K562 (cell line): ENCODE measurements around the gene SERAC1. TPM values are rescaled to one million over a fixed set of nuclear protein-coding genes. Genes with fewer than 3 reads are reported as not detected.
A peak's percentile ranks its signal among the peaks of the same experiment; 100 is the strongest.

ENCODE experiments used
- CXXC5 ChIP-seq: fragments of 250-450 bp; sonication (Bioruptor Pico); IDR thresholded peaks from 2 replicates; pipeline ENCODE4 v1.8.0; 2022; ENCODE audit warnings: inconsistent platforms, mild to moderate bottlenecking, moderate library complexity
- MGA ChIP-seq: fragments of 450-650 bp; IDR thresholded peaks from 2 replicates; pipeline ENCODE4 v1.6.1; 2016; ENCODE audit warnings: mild to moderate bottlenecking, moderate library complexity
- NEUROD1 ChIP-seq: fragments of 150-350 bp; IDR thresholded peaks from 2 replicates; pipeline ENCODE4 v1.6.1; 2014; ENCODE audit warnings: borderline replicate concordance, low read length, low read depth; ENCODE audit not compliant: partially characterized antibody
- NFE2L1 ChIP-seq: fragments of 450-650 bp; IDR thresholded peaks from 2 replicates; pipeline ENCODE4 v1.6.1; 2016; ENCODE audit warnings: missing genetic modification characterization, low read depth, mild to moderate bottlenecking, missing compliant biosample characterization, moderate library complexity, borderline replicate concordance
- PRDM10 ChIP-seq: fragments of 450-650 bp; IDR thresholded peaks from 2 replicates; pipeline ENCODE4 v1.6.1; 2018; ENCODE audit not compliant: partially characterized antibody
- ZNF253 ChIP-seq: fragments of 250-450 bp; sonication (Bioruptor Pico); conservative IDR thresholded peaks from 2 replicates; pipeline ENCODE4 v1.6.1; 2021; ENCODE audit warnings: mild to moderate bottlenecking
- ZNF592 ChIP-seq: fragments of 450-650 bp; IDR thresholded peaks from 2 replicates; pipeline ENCODE4 v1.6.1; 2017; ENCODE audit warnings: antibody characterized with exemption, mild to moderate bottlenecking
- ZNF75A ChIP-seq: fragments of 450-650 bp; formaldehyde crosslinking; IDR thresholded peaks from 2 replicates; pipeline ENCODE4 v1.4.0; 2020; ENCODE audit warnings: mild to moderate bottlenecking
- polyA plus RNA-seq, 8 experiments: library from polyadenylated mRNA; depleted of rRNA in 4 of 8; stranded (reverse) in 5 of 8; unstranded in 3 of 8; fragments of >200 nt; fragmentation: Nextera tagmentation in 2 of 8; fragmentation: Illumina TruSeq in 1 of 8; extraction: Ambion mirVana in 2 of 8; extraction: Trizol in 1 of 8; gene quantifications; 2 replicates each; pipeline versions ENCODE4 v1.2.1 to v1.2.3, GENCODE V29; 2011 to 2014; ENCODE audit warnings: inconsistent platforms in 1 of 8, missing spikeins in 1 of 8
- total RNA-seq, 7 experiments: library from RNA; depleted of rRNA in 6 of 7; stranded (reverse); fragments of >200 nt in 6 of 7; fragmentation: Illumina TruSeq in 2 of 7; extraction: Trizol in 2 of 7; gene quantifications; 2 replicates each; pipeline versions ENCODE4 v1.2.1 to v1.2.3, GENCODE V29; 2011 to 2021; ENCODE audit warnings: low replicate concordance in 1 of 7

Gene SERAC1
- total and polyA plus RNA-seq, 9 of the 15 experiments (the other 6 are each of a cell fraction or from before 2014, with no cell fraction given): 1.8 to 6.2 (median 2.8) TPM

GRCh38 chr6:158121335-158121734, 46.7 kb downstream of the SERAC1 start (continued):
- TF ChIP-seq ZNF592 (peak; percentile 78), CXXC5 (0 out of 2 replicates have a peak, but pooled peaks have one; percentile 18), MGA (peak; percentile 76), PRDM10 (no peak), NFE2L1 (tag) (peak; percentile 86), ZNF253 (CRISPR knock-in tag) (no peak), ZNF75A (CRISPR knock-in tag) (no peak), NEUROD1 (no peak)
